DOHH2 (cell line): Measurements from ENCODE around the gene KISS1R.

Experiments
- H3F3A ChIP-seq: fragments of 200-600 bp; sonication (generic), shearing (Covaris generic); 2 replicates; pipeline ENCODE4 v1.6.0; 2016; ENCODE audit warnings: antibody characterized with exemption, mild to moderate bottlenecking; ENCODE audit not compliant: control insufficient read depth, insufficient read depth
- H3K27ac ChIP-seq: fragments of 200-600 bp; sonication (generic); 2 replicates; pipeline ENCODE4 v1.5.1; 2014; ENCODE audit warnings: low read depth, mild to moderate bottlenecking, low read length, moderate library complexity
- H3K27me3 ChIP-seq: fragments of 200-600 bp; sonication (generic); 2 replicates; pipeline ENCODE4 v1.6.1; 2014; ENCODE audit warnings: mild to moderate bottlenecking, low read length, mixed read lengths; ENCODE audit not compliant: control insufficient read depth
- H3K36me3 ChIP-seq: fragments of 200-600 bp; sonication (generic); 2 replicates; pipeline ENCODE4 v1.6.1; 2014; ENCODE audit warnings: mild to moderate bottlenecking, low read length, moderate library complexity, mixed read lengths; ENCODE audit not compliant: control insufficient read depth
- H3K4me1 ChIP-seq: fragments of 200-600 bp; sonication (generic); 2 replicates; pipeline ENCODE4 v1.6.1; 2014; ENCODE audit warnings: mild to moderate bottlenecking, low read length, mixed read lengths; ENCODE audit not compliant: control insufficient read depth
- H3K4me2 ChIP-seq: fragments of 200-600 bp; sonication (generic); 2 replicates; pipeline ENCODE4 v1.6.0; 2014; ENCODE audit warnings: mild to moderate bottlenecking, low read length, moderate library complexity
- H3K4me3 ChIP-seq: fragments of 200-600 bp; sonication (generic); 2 replicates; pipeline ENCODE4 v1.5.1; 2014; ENCODE audit warnings: mild to moderate bottlenecking, low read length, mixed read lengths
- H3K79me2 ChIP-seq: fragments of 200-600 bp; sonication (generic); 2 replicates; pipeline ENCODE4 v1.6.1; 2014; ENCODE audit warnings: mild to moderate bottlenecking, low read length, mixed read lengths; ENCODE audit not compliant: control insufficient read depth
- H3K9me2 ChIP-seq: fragments of 200-600 bp; sonication (generic); replicated peaks from 2 replicates; pipeline ENCODE4 v1.6.1; 2014; ENCODE audit warnings: mild to moderate bottlenecking, low read length, mixed read lengths; ENCODE audit not compliant: control insufficient read depth
- H3K9me3 ChIP-seq: fragments of 200-600 bp; sonication (generic); 2 replicates; pipeline ENCODE4 v1.6.1; 2014; ENCODE audit warnings: antibody characterized with exemption, low read length, mixed read lengths; ENCODE audit not compliant: control insufficient read depth, insufficient read depth
- H4K20me1 ChIP-seq: fragments of 200-600 bp; sonication (generic); 2 replicates; pipeline ENCODE4 v1.6.0; 2014; ENCODE audit warnings: low read depth, mild to moderate bottlenecking, antibody characterized with exemption, low read length, moderate library complexity; ENCODE audit not compliant: control insufficient read depth, insufficient read depth
- EZH2phosphoT487 ChIP-seq: fragments of 200-600 bp; sonication (generic); IDR thresholded peaks from 2 replicates; pipeline ENCODE4 v1.6.1; 2017; ENCODE audit warnings: borderline replicate concordance, mild to moderate bottlenecking, antibody characterized with exemption, low read length, moderate library complexity, mixed read lengths
- TF ChIP-seq, protein P1 (sequence below): fragments of 200-600 bp; sonication (generic); IDR thresholded peaks from one replicate; pipeline ENCODE4 v1.5.1; 2014; ENCODE audit warnings: antibody characterized with exemption, mild to moderate bottlenecking, low read depth, low read length; ENCODE audit not compliant: poor library complexity, severe bottlenecking

The KISS1R gene

DNA sequence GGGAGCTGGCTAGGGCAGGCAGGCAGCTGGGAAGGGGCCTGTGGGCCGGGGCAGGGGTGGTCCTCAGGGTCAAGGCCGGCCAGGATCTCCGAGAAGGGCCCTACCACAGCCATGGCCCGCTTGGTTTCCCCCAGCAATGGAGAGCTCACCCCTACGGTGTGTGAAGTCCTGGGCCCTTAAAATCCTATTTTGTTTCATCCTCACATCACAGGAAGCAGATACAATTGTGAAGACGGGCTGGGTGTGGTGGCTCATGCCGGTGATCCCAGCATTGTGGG is 15.1 kb upstream of the KISS1R start:
- Histone ChIP-seq H3K27me3 (no peaks in the 10 kb centered on the region), H3K79me2 (peaks cover 9% of the 10 kb centered on the region; the same call in 1 of the 2 replicates), H3K27ac (no peak overlapping the region), H3K4me1 (peaks cover 42% of the 10 kb centered on the region), H4K20me1 (peaks cover 8% of the 10 kb centered on the region; the same call in 1 of the 2 replicates), H3F3A (peaks cover 14% of the 10 kb centered on the region), H3K4me3 (no peak overlapping the region), H3K36me3 (peaks cover 9% of the 10 kb centered on the region; the same call in 1 of the 2 replicates), H3K4me2 (no peak overlapping the region), H3K9me2 (no peaks in the 10 kb centered on the region), H3K9me3 (no peaks in the 10 kb centered on the region)
- no peak for TF ChIP-seq EZH2phosphoT487
- TF ChIP-seq, protein P1, sequence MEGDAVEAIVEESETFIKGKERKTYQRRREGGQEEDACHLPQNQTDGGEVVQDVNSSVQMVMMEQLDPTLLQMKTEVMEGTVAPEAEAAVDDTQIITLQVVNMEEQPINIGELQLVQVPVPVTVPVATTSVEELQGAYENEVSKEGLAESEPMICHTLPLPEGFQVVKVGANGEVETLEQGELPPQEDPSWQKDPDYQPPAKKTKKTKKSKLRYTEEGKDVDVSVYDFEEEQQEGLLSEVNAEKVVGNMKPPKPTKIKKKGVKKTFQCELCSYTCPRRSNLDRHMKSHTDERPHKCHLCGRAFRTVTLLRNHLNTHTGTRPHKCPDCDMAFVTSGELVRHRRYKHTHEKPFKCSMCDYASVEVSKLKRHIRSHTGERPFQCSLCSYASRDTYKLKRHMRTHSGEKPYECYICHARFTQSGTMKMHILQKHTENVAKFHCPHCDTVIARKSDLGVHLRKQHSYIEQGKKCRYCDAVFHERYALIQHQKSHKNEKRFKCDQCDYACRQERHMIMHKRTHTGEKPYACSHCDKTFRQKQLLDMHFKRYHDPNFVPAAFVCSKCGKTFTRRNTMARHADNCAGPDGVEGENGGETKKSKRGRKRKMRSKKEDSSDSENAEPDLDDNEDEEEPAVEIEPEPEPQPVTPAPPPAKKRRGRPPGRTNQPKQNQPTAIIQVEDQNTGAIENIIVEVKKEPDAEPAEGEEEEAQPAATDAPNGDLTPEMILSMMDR, result no peak

DNA sequence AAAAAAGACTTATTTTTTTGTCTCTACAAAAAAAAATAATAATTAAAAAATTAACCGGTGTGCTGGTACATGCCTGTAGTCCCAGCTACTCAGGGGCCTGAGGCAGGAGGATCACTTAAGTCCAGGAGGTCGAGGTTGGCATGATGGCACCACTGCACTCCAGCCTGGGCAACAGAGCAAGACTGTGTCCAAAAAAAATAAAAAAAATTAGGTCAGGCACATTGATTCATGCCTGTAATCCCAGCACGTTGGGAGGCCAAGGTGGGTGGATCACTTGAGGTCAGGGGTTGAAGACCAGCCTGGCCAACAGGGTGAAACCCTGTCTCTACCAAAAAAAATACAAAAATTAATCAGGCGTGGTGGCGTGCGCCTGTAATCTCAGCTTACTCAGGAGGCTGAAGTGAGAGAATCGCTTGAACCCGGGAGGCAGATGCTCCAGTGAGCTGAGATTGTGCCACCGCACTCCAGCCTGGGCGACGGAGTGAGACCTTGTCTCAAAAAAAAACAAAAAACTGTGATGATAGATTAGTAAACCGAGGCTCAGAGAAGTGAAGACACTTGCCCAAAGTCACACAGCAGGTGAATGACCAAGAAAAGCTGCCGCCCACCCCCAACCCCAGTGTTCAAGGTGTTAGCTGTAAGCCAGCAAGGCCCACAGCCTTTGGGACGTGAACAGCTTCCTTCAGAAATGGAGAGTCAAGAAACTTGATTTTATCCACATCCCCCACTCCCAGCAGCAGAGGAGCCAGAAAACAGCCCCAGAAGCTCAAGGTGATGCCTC is 14.5 kb upstream of the KISS1R start:
- Histone ChIP-seq H3K4me1 (peaks cover 47% of the 10 kb centered on the region), H3K4me2 (no peak overlapping the region), H3K36me3 (peaks cover 9% of the 10 kb centered on the region; the same call in 1 of the 2 replicates), H4K20me1 (peaks cover 8% of the 10 kb centered on the region; the same call in 1 of the 2 replicates), H3F3A (peaks cover 14% of the 10 kb centered on the region), H3K4me3 (no peak overlapping the region), H3K27ac (no peak overlapping the region), H3K9me2 (no peaks in the 10 kb centered on the region), H3K27me3 (no peaks in the 10 kb centered on the region), H3K79me2 (peaks cover 15% of the 10 kb centered on the region), H3K9me3 (no peaks in the 10 kb centered on the region)
- no peak for TF ChIP-seq EZH2phosphoT487
- TF ChIP-seq, protein P1, result no peak

DNA sequence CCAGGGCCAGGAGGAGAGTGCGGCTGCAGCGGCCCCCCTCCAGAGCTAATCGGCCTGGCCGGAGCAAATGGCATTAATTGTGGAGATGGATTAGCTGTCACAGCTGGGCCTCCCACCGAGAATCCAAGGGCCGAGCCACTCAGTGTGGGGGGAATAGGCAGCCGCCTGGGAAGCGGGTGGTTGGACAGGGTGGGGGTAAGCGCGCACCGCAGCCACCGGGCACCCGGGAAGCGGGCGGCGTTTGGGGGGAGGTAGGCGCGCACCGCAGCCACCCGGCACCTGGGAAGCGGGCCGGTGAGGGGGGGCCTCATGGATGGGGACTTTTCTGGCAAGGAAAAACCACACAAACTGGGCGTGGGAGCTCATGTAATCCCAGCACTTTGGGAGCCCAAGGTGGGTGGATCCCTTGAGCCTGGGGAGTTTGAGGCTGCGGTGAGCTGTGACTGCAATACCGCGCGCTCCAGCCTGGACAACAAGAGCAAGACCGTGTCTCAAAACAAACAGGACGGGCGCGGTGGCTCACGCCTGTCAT is 13.8 kb upstream of the KISS1R start:
- Histone ChIP-seq H3K4me2 (no peak overlapping the region), H3K27ac (no peak overlapping the region), H3K9me2 (no peaks in the 10 kb centered on the region), H4K20me1 (peaks cover 8% of the 10 kb centered on the region; the same call in 1 of the 2 replicates), H3K79me2 (peaks cover 18% of the 10 kb centered on the region), H3K36me3 (peaks cover 9% of the 10 kb centered on the region; the same call in 1 of the 2 replicates), H3K4me3 (no peak overlapping the region), H3K27me3 (no peaks in the 10 kb centered on the region), H3K9me3 (no peaks in the 10 kb centered on the region), H3F3A (peaks cover 14% of the 10 kb centered on the region), H3K4me1 (peaks cover 50% of the 10 kb centered on the region)
- TF ChIP-seq EZH2phosphoT487, result no peak
- TF ChIP-seq, protein P1, result no peak
